ENCODE data around the gene FAHD1. TPM values are rescaled to one million over a fixed set of nuclear protein-coding genes. Genes with fewer than 3 reads are reported as not detected.
A peak's percentile ranks its signal among the peaks of the same experiment; 100 is the strongest.
"Not testable (repeated sequence)": the region's sequence is repeated elsewhere in the genome, so short reads cannot be mapped to it uniquely, and the experiment has no call there.

Gene FAHD1
- total and polyA plus RNA-seq, 4 experiments from 2014 or later, result 7.8 to 23.2 (median 15.9) TPM

DNA sequence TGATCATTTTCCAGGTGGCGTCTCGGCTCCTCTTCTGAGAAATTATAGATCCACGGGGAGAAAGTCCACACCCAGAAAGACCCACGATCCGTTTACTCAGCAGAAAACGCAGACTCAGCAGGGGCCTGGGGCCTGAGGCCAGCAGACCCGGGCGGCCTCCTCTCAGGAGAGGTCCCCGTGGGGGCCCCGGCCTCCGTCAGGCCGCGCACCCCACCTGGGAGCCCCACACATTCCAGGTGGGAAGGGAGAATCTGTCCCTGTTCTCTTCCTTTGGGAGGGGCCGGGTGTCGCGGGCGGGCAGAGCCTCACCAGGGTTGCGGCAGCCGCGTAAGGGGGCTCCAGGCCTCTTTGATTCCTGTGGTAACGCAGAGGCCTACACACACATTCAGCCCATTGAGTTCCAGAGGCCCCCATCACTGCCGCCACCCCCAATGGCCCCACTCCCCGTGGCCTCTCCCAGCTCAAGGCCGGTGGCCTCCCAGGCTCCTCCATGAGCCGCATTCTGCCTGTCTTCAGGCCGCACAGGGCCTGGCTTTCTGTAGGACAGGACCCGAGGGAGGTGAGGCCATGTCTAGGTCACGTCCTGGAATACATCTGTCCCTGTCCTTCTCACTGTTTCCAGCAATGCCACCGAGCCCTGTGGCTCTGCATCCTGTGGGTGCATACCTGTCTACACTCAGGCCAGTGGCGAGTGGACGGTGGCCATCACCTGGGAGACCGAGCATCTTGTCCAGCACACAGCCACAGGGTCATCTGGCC is 31.9 kb upstream of the FAHD1 start:
- Histone ChIP-seq H3K4me1 (ENCODE audit: insufficient read depth, low read length) (no peaks in the 10 kb centered on the region), H3K27me3 (ENCODE audit: insufficient read depth, low read length) (no peaks in the 10 kb centered on the region), H3K36me3 (ENCODE audit: insufficient read depth, low read length) (no peaks in the 10 kb centered on the region), H3K27ac (ENCODE audit: low read depth, low read length) (no peak overlapping the region), H3K9me3 (ENCODE audit: control insufficient read depth in 1 of 2, low read length in 2 of 2) (no peaks in the 10 kb centered on the region), H3K4me3 (ENCODE audit: low read length in 2 of 2) (no peak overlapping the region)
- DNase-seq, result no peak
- Mint-ChIP-seq H3K36me3 (peaks cover 2 to 13% of the 10 kb centered on the region in 2 donors), H3K4me3 (no peak overlapping the region), H3K9me3 (peaks cover 0 to 23% (median 11%) of the 10 kb centered on the region in 8 donors), H3K27ac (no peak overlapping the region), H3K27me3 (no peaks in the 10 kb centered on the region), H3K4me1 (no peaks in the 10 kb centered on the region)
- intact Hi-C loops (cut with micrococcal nuclease), result no loop called here
- CTCF ChIA-PET (ENCODE audit: partially characterized antibody), result no interaction called here
- POLR2A ChIA-PET (ENCODE audit: partially characterized antibody), result interaction anchor here (0.9 kb wide), 1 partner anchor 31 kb away, joined by 3 read pairs; no protein-coding TSS in a partner anchor

GRCh38 chr16:1799263-1799662 is 27.7 kb upstream of the FAHD1 start:
- Mint-ChIP-seq H3K36me3 (peaks cover 2 to 13% of the 10 kb centered on the region in 2 donors), H3K4me3 (peak overlapping the region in 1 of 8 donors; percentile 9), H3K9me3 (peaks cover 0 to 27% (median 11%) of the 10 kb centered on the region in 8 donors)
- H3K4me1 Mint-ChIP-seq; H3K27ac ChIP-seq (ENCODE audit: low read depth, low read length); H3K36me3 ChIP-seq (ENCODE audit: insufficient read depth, low read length); H3K4me3 ChIP-seq (ENCODE audit: low read length in 2 of 2); H3K4me1 ChIP-seq (ENCODE audit: insufficient read depth, low read length); H3K27ac Mint-ChIP-seq; H3K9me3 ChIP-seq (ENCODE audit: control insufficient read depth in 1 of 2, low read length in 2 of 2); CTCF ChIA-PET (ENCODE audit: partially characterized antibody); H3K27me3 Mint-ChIP-seq; H3K27me3 ChIP-seq (ENCODE audit: insufficient read depth, low read length); DNase-seq; intact Hi-C loops (cut with micrococcal nuclease): not testable (repeated sequence)
- POLR2A ChIA-PET (ENCODE audit: partially characterized antibody), result interaction anchor here (0.6 kb wide), 1 partner anchor 1118 kb away, joined by 3 read pairs; no protein-coding TSS in a partner anchor

DNA sequence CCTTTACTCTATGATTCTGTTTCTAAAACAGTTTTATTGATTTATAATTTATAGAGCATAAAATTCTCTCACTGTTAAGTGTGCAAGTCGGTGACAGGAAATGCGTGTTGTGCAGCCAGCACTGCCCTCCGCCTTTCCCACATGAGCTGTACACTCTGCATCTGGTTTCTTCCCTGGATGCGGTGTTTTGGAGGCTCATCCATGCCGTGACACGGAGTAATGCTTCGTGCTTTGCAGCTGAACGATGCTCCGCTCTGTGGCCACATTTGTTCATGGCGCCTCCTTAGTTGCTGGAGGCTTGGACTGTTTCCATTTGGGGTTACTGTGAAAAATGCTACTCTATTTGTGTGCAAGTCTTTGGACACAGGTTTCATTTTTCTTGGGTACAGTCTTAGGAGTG is 26.3 kb upstream of the FAHD1 start:
- Histone ChIP-seq H3K36me3 (ENCODE audit: insufficient read depth, low read length) (no peaks in the 10 kb centered on the region), H3K4me3 (ENCODE audit: low read length in 2 of 2) (no peak overlapping the region), H3K4me1 (ENCODE audit: insufficient read depth, low read length) (no peaks in the 10 kb centered on the region), H3K9me3 (ENCODE audit: control insufficient read depth in 1 of 2, low read length in 2 of 2) (no peaks in the 10 kb centered on the region), H3K27ac (ENCODE audit: low read depth, low read length) (no peak overlapping the region), H3K27me3 (ENCODE audit: insufficient read depth, low read length) (no peaks in the 10 kb centered on the region)
- ChIA-PET CTCF (ENCODE audit: partially characterized antibody) (no interaction called here), POLR2A (ENCODE audit: partially characterized antibody) (no interaction called here)
- intact Hi-C loops (cut with micrococcal nuclease), result no loop called here
- Mint-ChIP-seq H3K4me1 (no peaks in the 10 kb centered on the region), H3K4me3 (no peak overlapping the region), H3K27ac (peak overlapping the region in 1 of 7 donors; percentile 70), H3K9me3 (peaks cover 0 to 27% (median 13%) of the 10 kb centered on the region in 8 donors), H3K27me3 (no peaks in the 10 kb centered on the region), H3K36me3 (peaks cover 6 to 16% of the 10 kb centered on the region in 2 donors)
- no peak for DNase-seq

- CTCF ChIA-PET (ENCODE audit: partially characterized antibody), result no interaction called here
- Mint-ChIP-seq H3K27ac (no peak overlapping the region), H3K36me3 (peaks cover 25 to 32% of the 10 kb centered on the region in 2 donors), H3K9me3 (peaks cover 0 to 3% (median under 1%) of the 10 kb centered on the region in 8 donors), H3K27me3 (no peaks in the 10 kb centered on the region), H3K4me3 (no peak overlapping the region), H3K4me1 (no peaks in the 10 kb centered on the region)
- peaks cover 30% of the 10 kb centered on the region for H3K36me3 ChIP-seq (ENCODE audit: insufficient read depth, low read length)
- H3K27me3 ChIP-seq (ENCODE audit: insufficient read depth, low read length), result no peaks in the 10 kb centered on the region
- intact Hi-C loops (cut with micrococcal nuclease), result no loop called here
- H3K27ac ChIP-seq (ENCODE audit: low read depth, low read length), result no peak overlapping the region
- DNase-seq, result no peak
- H3K4me3 ChIP-seq (ENCODE audit: low read length in 2 of 2), result no peak overlapping the region
- no peaks in the 10 kb centered on the region for H3K4me1 ChIP-seq (ENCODE audit: insufficient read depth, low read length)
- H3K9me3 ChIP-seq (ENCODE audit: control insufficient read depth in 1 of 2, low read length in 2 of 2), result no peaks in the 10 kb centered on the region
- POLR2A ChIA-PET (ENCODE audit: partially characterized antibody), result no interaction called here
Measured at GRCh38 chr16:1807626-1808025, 19.4 kb upstream of the FAHD1 start.

DNA sequence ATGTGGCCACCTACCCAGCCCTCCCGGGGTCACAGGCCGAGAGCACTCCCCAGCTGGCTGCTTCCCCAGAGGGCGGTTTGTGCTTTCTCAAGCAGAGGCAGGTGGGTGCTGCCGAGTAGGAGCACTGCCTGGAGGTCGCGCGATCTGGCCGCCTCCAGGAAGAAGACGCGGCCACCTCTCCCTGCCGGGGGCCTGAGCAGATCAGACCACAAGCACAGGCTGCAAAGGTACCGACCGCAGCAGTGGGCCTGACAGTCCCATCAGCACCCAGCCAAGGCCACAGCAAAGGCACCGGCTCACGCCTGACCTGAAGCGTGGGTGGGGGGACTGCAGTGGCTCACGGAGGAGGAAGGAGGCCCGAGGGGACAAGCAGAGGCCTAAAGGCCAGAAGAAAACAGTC is 18.3 kb upstream of the FAHD1 start:
- Histone ChIP-seq H3K4me1 (ENCODE audit: insufficient read depth, low read length) (no peaks in the 10 kb centered on the region), H3K27me3 (ENCODE audit: insufficient read depth, low read length) (no peaks in the 10 kb centered on the region), H3K9me3 (ENCODE audit: control insufficient read depth in 1 of 2, low read length in 2 of 2) (no peaks in the 10 kb centered on the region), H3K36me3 (ENCODE audit: insufficient read depth, low read length) (peaks cover 33% of the 10 kb centered on the region), H3K4me3 (ENCODE audit: low read length in 2 of 2) (no peak overlapping the region), H3K27ac (ENCODE audit: low read depth, low read length) (no peak overlapping the region)
- CTCF ChIA-PET (ENCODE audit: partially characterized antibody), result no interaction called here
- POLR2A ChIA-PET (ENCODE audit: partially characterized antibody), result no interaction called here
- DNase-seq, result no peak
- peaks cover 0 to 3% (median under 1%) of the 10 kb centered on the region in 8 donors for H3K9me3 Mint-ChIP-seq
- H3K36me3 Mint-ChIP-seq, result peaks cover 32 to 39% of the 10 kb centered on the region in 2 donors
- intact Hi-C loops (cut with micrococcal nuclease), result no loop called here
- H3K27me3 Mint-ChIP-seq, result no peaks in the 10 kb centered on the region
- H3K4me1 Mint-ChIP-seq, result peaks cover 3 to 8% (median 5%) of the 10 kb centered on the region in 4 donors
- H3K4me3 Mint-ChIP-seq, result no peak overlapping the region
- H3K27ac Mint-ChIP-seq, result no peak overlapping the region

DNA sequence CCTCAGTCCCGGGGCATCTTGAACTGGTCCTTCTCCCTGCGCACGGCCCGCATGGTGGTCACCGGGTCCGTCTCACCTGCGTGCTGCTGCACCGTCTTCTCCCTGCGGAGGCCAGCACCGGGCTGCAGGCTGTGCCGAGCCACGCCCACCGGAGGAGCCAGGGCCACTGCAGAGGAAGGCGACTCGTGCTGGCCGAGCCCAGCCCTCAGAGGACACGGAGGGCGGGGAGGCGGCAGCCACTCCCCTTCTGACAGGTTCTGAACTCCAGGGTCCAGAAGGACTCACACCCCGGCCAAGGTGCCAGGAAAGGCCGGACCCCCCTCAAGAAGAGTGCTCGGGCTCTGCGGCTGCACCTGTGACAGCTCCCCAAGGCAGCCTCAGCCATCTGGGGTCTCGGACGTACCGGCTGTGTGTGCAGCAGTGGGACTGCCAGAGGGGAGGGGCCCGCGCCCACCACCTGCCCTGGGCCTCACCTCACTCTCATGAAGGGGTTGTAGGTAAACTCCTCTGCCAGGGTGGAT is 17.7 kb upstream of the FAHD1 start:
- H3K9me3 Mint-ChIP-seq, result peaks cover 0 to 3% (median under 1%) of the 10 kb centered on the region in 8 donors
- DNase-seq, result no peak
- CTCF ChIA-PET (ENCODE audit: partially characterized antibody), result no interaction called here
- no peak overlapping the region for H3K27ac ChIP-seq (ENCODE audit: low read depth, low read length)
- H3K27ac Mint-ChIP-seq, result no peak overlapping the region
- peaks cover 36% of the 10 kb centered on the region for H3K36me3 ChIP-seq (ENCODE audit: insufficient read depth, low read length)
- H3K4me1 ChIP-seq (ENCODE audit: insufficient read depth, low read length), result no peaks in the 10 kb centered on the region
- peaks cover 3 to 8% (median 6%) of the 10 kb centered on the region in 4 donors for H3K4me1 Mint-ChIP-seq
- POLR2A ChIA-PET (ENCODE audit: partially characterized antibody), result no interaction called here
- H3K9me3 ChIP-seq (ENCODE audit: control insufficient read depth in 1 of 2, low read length in 2 of 2), result no peaks in the 10 kb centered on the region
- intact Hi-C loops (cut with micrococcal nuclease), result no loop called here
- peaks cover 34 to 43% of the 10 kb centered on the region in 2 donors for H3K36me3 Mint-ChIP-seq
- no peak overlapping the region for H3K4me3 Mint-ChIP-seq
- H3K27me3 Mint-ChIP-seq, result no peaks in the 10 kb centered on the region
- no peaks in the 10 kb centered on the region for H3K27me3 ChIP-seq (ENCODE audit: insufficient read depth, low read length)
- no peak overlapping the region for H3K4me3 ChIP-seq (ENCODE audit: low read length in 2 of 2)

- no peak overlapping the region for H3K27ac ChIP-seq (ENCODE audit: low read depth, low read length)
- CTCF ChIA-PET (ENCODE audit: partially characterized antibody), result interaction anchor here (0.9 kb wide), 1 partner anchor 105 kb away, joined by 3 read pairs; no protein-coding TSS in a partner anchor
- no peak overlapping the region for H3K4me3 ChIP-seq (ENCODE audit: low read length in 2 of 2)
- peaks cover 34 to 45% of the 10 kb centered on the region in 2 donors for H3K36me3 Mint-ChIP-seq
- POLR2A ChIA-PET (ENCODE audit: partially characterized antibody), result interaction anchor here (1.1 kb wide), 1 partner anchor 358 kb away, joined by 3 read pairs; no protein-coding TSS in a partner anchor
- H3K9me3 Mint-ChIP-seq, result peaks cover 0 to 3% (median 0%) of the 10 kb centered on the region in 8 donors
- no peak overlapping the region for H3K4me3 Mint-ChIP-seq
- H3K36me3 ChIP-seq (ENCODE audit: insufficient read depth, low read length), result peaks cover 37% of the 10 kb centered on the region
- peaks cover 4 to 8% (median 7%) of the 10 kb centered on the region in 4 donors for H3K4me1 Mint-ChIP-seq
- no peaks in the 10 kb centered on the region for H3K4me1 ChIP-seq (ENCODE audit: insufficient read depth, low read length)
- no peaks in the 10 kb centered on the region for H3K27me3 ChIP-seq (ENCODE audit: insufficient read depth, low read length)
- no peaks in the 10 kb centered on the region for H3K9me3 ChIP-seq (ENCODE audit: control insufficient read depth in 1 of 2, low read length in 2 of 2)
- no peak overlapping the region for H3K27ac Mint-ChIP-seq
- DNase-seq, result no peak
- intact Hi-C loops (cut with micrococcal nuclease), result no loop called here
- no peaks in the 10 kb centered on the region for H3K27me3 Mint-ChIP-seq
Measured at GRCh38 chr16:1810106-1810505, 16.9 kb upstream of the FAHD1 start.
